Natural killer cell (primary cell): ENCODE measurements around the gene KIFAP3. TPM values are rescaled to one million over a fixed set of nuclear protein-coding genes. Genes with fewer than 3 reads are reported as not detected.
A peak's percentile ranks its signal among the peaks of the same experiment; 100 is the strongest.

Source experiments
- ATAC-seq, 3 donors: fragments of 150-1000 bp in 2 of 3; fragments of 200-7000 bp in 1 of 3; cut with Tn5 transposase; 1 replicate in 1 of 3; 2 replicates in 2 of 3; pipeline ENCODE4 v1.10.0; 2021; ENCODE audit warnings: mild to moderate bottlenecking in 2 of 3, moderate library complexity in 2 of 3
- DNase-seq, 2 donors: peaks; one replicate each; pipeline versions ENCODE4 v3.0.0 to v3.0.0-alpha.2; 2013 to 2021; ENCODE audit warnings: mixed read lengths in 1 of 2
- H3K27ac ChIP-seq: one replicate; pipeline ENCODE4 v1.5.1; 2013; ENCODE audit warnings: mild to moderate bottlenecking, low read length
- H3K27me3 ChIP-seq: one replicate; pipeline ENCODE4 v1.6.1; 2013; ENCODE audit warnings: low read length; ENCODE audit not compliant: control insufficient read depth, insufficient read depth
- H3K36me3 ChIP-seq: one replicate; pipeline ENCODE4 v1.6.1; 2013; ENCODE audit warnings: low read length; ENCODE audit not compliant: control insufficient read depth, insufficient read depth
- H3K4me1 ChIP-seq: one replicate; pipeline ENCODE4 v1.6.1; 2013; ENCODE audit warnings: low read length; ENCODE audit not compliant: control insufficient read depth, insufficient read depth
- H3K4me3 ChIP-seq: one replicate; pipeline ENCODE4 v1.5.1; 2013; ENCODE audit warnings: low read length
- H3K9me3 ChIP-seq: one replicate; pipeline ENCODE4 v1.6.1; 2013; ENCODE audit warnings: low read length; ENCODE audit not compliant: control insufficient read depth, insufficient read depth
- H3K27ac Mint-ChIP-seq, 2 donors: one replicate each; pipeline ENCODE4 v1.8.0; 2022; ENCODE audit warnings: mild to moderate bottlenecking in 2 of 2, mixed read lengths in 2 of 2, moderate library complexity in 1 of 2
- H3K27me3 Mint-ChIP-seq, 2 donors: one replicate each; pipeline ENCODE4 v1.8.0; 2022; ENCODE audit warnings: low read depth in 2 of 2, mixed read lengths in 2 of 2
- H3K36me3 Mint-ChIP-seq: one replicate; pipeline ENCODE4 v1.8.0; 2022; ENCODE audit warnings: mixed read lengths
- H3K4me1 Mint-ChIP-seq, 2 donors: one replicate each; pipeline ENCODE4 v1.8.0; 2022; ENCODE audit warnings: mixed read lengths in 2 of 2
- H3K4me3 Mint-ChIP-seq: one replicate; pipeline ENCODE4 v1.8.0; 2022; ENCODE audit warnings: mild to moderate bottlenecking, moderate library complexity, mixed read lengths
- H3K9me3 Mint-ChIP-seq, 2 donors: one replicate each; pipeline ENCODE4 v1.8.0; 2022; ENCODE audit warnings: mixed read lengths in 2 of 2
- WGBS: methylation state at CpG from one replicate; pipeline ENCODE4 v1.1.7; 2013; ENCODE audit warnings: missing lambda C conversion rate; ENCODE audit not compliant: insufficient coverage; 5-methylcytosine and 5-hydroxymethylcytosine counted together
- intact Hi-C: fragments of 100-400 bp; cut with micrococcal nuclease; formaldehyde crosslinking; loops from one replicate; pipeline ENCODE4 v1.14.2; 2022
- total RNA-seq, 4 donors: library from RNA; stranded (reverse); fragments of 120-200 nt in 1 of 4; gene quantifications; one replicate each; pipeline versions ENCODE4 v1.2.3 to v1.2.4, GENCODE V29; 2013 to 2022
- TF ChIP-seq, protein P1 (sequence below): fragments of 200-600 bp; IDR thresholded peaks from one replicate; pipeline ENCODE4 v1.8.0; 2022; ENCODE audit warnings: antibody characterized with exemption

KIFAP3 gene
- total RNA-seq, 3 donors from 2014 or later (not counting 1 experiment from before 2014, with no cell fraction given) = 31.0 to 34.3 (median 33.7) TPM

- peaks cover 30% of the 10 kb centered on the region for H3K36me3 ChIP-seq
- H3K4me3 Mint-ChIP-seq = no peak overlapping the region
- no peaks in the 10 kb centered on the region for H3K27me3 Mint-ChIP-seq
- no peaks in the 10 kb centered on the region for H3K27me3 ChIP-seq
- no peaks in the 10 kb centered on the region for H3K4me1 ChIP-seq
- H3K27ac Mint-ChIP-seq = no peak overlapping the region
- WGBS = 100% methylated on average over 1 of the region's 3 CpGs
- H3K4me1 Mint-ChIP-seq = peaks cover 13 to 15% of the 10 kb centered on the region in 2 donors
- DNase-seq (no peak), ATAC-seq (no peak)
- H3K27ac ChIP-seq = no peak overlapping the region
- H3K9me3 ChIP-seq = peaks cover 4% of the 10 kb centered on the region
- H3K9me3 Mint-ChIP-seq = peaks cover 0 to 4% of the 10 kb centered on the region in 2 donors
- peaks cover 29% of the 10 kb centered on the region for H3K36me3 Mint-ChIP-seq
- TF ChIP-seq, protein P1, sequence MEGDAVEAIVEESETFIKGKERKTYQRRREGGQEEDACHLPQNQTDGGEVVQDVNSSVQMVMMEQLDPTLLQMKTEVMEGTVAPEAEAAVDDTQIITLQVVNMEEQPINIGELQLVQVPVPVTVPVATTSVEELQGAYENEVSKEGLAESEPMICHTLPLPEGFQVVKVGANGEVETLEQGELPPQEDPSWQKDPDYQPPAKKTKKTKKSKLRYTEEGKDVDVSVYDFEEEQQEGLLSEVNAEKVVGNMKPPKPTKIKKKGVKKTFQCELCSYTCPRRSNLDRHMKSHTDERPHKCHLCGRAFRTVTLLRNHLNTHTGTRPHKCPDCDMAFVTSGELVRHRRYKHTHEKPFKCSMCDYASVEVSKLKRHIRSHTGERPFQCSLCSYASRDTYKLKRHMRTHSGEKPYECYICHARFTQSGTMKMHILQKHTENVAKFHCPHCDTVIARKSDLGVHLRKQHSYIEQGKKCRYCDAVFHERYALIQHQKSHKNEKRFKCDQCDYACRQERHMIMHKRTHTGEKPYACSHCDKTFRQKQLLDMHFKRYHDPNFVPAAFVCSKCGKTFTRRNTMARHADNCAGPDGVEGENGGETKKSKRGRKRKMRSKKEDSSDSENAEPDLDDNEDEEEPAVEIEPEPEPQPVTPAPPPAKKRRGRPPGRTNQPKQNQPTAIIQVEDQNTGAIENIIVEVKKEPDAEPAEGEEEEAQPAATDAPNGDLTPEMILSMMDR = no peak
- intact Hi-C loops = no loop called here
- H3K4me3 ChIP-seq = no peak overlapping the region
Observed at GRCh38 chr1:170027760-170028159, 46.7 kb downstream of the KIFAP3 start.

- Histone ChIP-seq H3K9me3 (no peaks in the 10 kb centered on the region), H3K27ac (no peak overlapping the region), H3K36me3 (peaks cover 19% of the 10 kb centered on the region), H3K4me3 (no peak overlapping the region), H3K4me1 (no peaks in the 10 kb centered on the region), H3K27me3 (no peaks in the 10 kb centered on the region)
- intact Hi-C loops = no loop called here
- Mint-ChIP-seq H3K27me3 (no peaks in the 10 kb centered on the region), H3K4me3 (no peak overlapping the region), H3K4me1 (peaks cover 3 to 10% of the 10 kb centered on the region in 2 donors), H3K36me3 (peaks cover 30% of the 10 kb centered on the region), H3K9me3 (peaks cover 3 to 4% of the 10 kb centered on the region in 2 donors), H3K27ac (no peak overlapping the region)
- TF ChIP-seq, protein P1 = no peak
- ATAC-seq = no peak
- WGBS = 100% methylated on average over 1 of the region's 2 CpGs
- DNase-seq = no peak
Observed at GRCh38 chr1:170020859-170021258, 53.6 kb downstream of the KIFAP3 start.

GRCh38 chr1:170017478-170017877 is 57.0 kb downstream of the KIFAP3 start:
- ATAC-seq (no peak), DNase-seq (no peak)
- no peak overlapping the region for H3K27ac Mint-ChIP-seq
- peaks cover 26% of the 10 kb centered on the region for H3K36me3 ChIP-seq
- H3K4me3 ChIP-seq = no peak overlapping the region
- H3K4me1 ChIP-seq = no peaks in the 10 kb centered on the region
- H3K9me3 Mint-ChIP-seq = peaks cover 3 to 4% of the 10 kb centered on the region in 2 donors
- WGBS = 100% methylated on average over 1 of the region's 2 CpGs
- H3K27me3 ChIP-seq = no peaks in the 10 kb centered on the region
- no peak overlapping the region for H3K27ac ChIP-seq
- no peaks in the 10 kb centered on the region for H3K9me3 ChIP-seq
- H3K27me3 Mint-ChIP-seq = no peaks in the 10 kb centered on the region
- intact Hi-C loops = loop anchor here (5.0 kb wide), 1 partner anchor 50 kb away; no protein-coding TSS in a partner anchor
- H3K4me1 Mint-ChIP-seq = peaks cover 0 to 7% of the 10 kb centered on the region in 2 donors
- peaks cover 20% of the 10 kb centered on the region for H3K36me3 Mint-ChIP-seq
- H3K4me3 Mint-ChIP-seq = no peak overlapping the region
- TF ChIP-seq, protein P1 = no peak

- Mint-ChIP-seq H3K9me3 (no peaks in the 10 kb centered on the region), H3K4me3 (no peak overlapping the region), H3K4me1 (no peaks in the 10 kb centered on the region), H3K27me3 (no peaks in the 10 kb centered on the region), H3K36me3 (peaks cover 6% of the 10 kb centered on the region), H3K27ac (peak overlapping the region in 1 of 2 donors; percentile 8)
- peaks cover 27% of the 10 kb centered on the region for H3K36me3 ChIP-seq
- intact Hi-C loops = loop anchor here (5.0 kb wide), 1 partner anchor 1299 kb away; the partner anchor contains the start of gene FMO4
- ATAC-seq (no peak), DNase-seq (no peak)
- TF ChIP-seq, protein P1 = no peak
- no peak overlapping the region for H3K27ac ChIP-seq
- no peak overlapping the region for H3K4me3 ChIP-seq
- WGBS = 100% methylated on average over 4 of the region's 5 CpGs
- H3K4me1 ChIP-seq = no peaks in the 10 kb centered on the region
- no peaks in the 10 kb centered on the region for H3K9me3 ChIP-seq
- no peaks in the 10 kb centered on the region for H3K27me3 ChIP-seq
Observed at GRCh38 chr1:170012920-170013319, 61.6 kb downstream of the KIFAP3 start.
